ENCODE results near the gene MISP3.

MISP3 gene

DNA sequence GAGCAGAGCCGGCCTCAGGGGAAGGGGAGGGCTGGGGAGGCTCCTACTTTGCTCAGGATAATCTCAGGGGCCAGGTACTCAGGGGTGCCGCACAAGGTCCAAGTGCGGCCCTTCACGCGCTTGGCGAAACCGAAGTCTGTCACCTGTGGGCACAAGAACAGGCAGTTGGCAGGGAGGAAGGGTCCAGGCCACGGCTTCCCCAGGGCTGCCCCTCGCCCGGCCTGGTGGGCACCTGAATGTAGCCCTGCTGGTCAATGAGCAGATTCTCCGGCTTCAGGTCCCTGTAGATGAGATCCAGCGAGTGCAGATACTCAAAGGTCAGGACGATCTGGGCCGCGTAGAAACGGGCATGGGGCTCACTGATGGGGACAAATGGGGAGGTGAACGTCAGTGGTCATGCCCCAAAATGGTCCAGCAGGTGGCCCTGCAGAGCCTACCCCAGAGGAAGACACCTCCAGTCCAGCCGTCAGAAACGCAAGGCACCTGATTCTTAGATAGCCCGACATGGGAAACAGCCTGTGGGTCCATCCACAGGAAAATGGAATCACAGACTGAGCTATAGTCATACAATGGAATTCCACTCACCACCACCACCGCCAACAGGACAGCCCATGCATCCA, 25.1 kb downstream of the MISP3 start:
- H2BK5ac ChIP-seq (ENCODE audit: low read depth, low read length, poor library complexity): no peak overlapping the region
- no peaks in the 10 kb centered on the region for H3K27me3 ChIP-seq (ENCODE audit: insufficient read depth, low read length)
- H3K9me3 ChIP-seq (ENCODE audit: insufficient read depth, low read depth, low read length): peaks cover 7% of the 10 kb centered on the region
- H4K8ac ChIP-seq (ENCODE audit: low read depth, low read length): no peak overlapping the region
- no peak overlapping the region for H3K14ac ChIP-seq (ENCODE audit: low read length)
- H3K9ac ChIP-seq (ENCODE audit: low read length): no peak overlapping the region
- H2AK5ac ChIP-seq (ENCODE audit: low read length): no peak overlapping the region
- H3K4me3 ChIP-seq (ENCODE audit: low read depth, low read length): no peak overlapping the region
- no peak overlapping the region for H4K91ac ChIP-seq (ENCODE audit: low read depth, low read length)
- no peaks in the 10 kb centered on the region for H3K79me2 ChIP-seq (ENCODE audit: control insufficient read depth, insufficient read depth, low read length, poor library complexity)
- H4K12ac ChIP-seq (ENCODE audit: low read depth, low read length): no peak overlapping the region
- no peak overlapping the region for H2BK12ac ChIP-seq (ENCODE audit: low read length)
- H3K23ac ChIP-seq (ENCODE audit: low read length): no peak overlapping the region
- no peak overlapping the region for H2AFZ ChIP-seq (ENCODE audit: insufficient read depth, low read length, poor library complexity)
- H3K4me1 ChIP-seq (ENCODE audit: control insufficient read depth in 1 of 2, insufficient read depth in 2 of 2, low read length in 2 of 2): peaks cover 0 to 2% of the 10 kb centered on the region in 2 experiments
- WGBS (ENCODE audit: extremely low coverage, insufficient coverage, insufficient read length): no CpG with 5 or more reads among the region's 21 CpGs
- no peak overlapping the region for H3K27ac ChIP-seq (ENCODE audit: low read depth, low read length)
- H2BK120ac ChIP-seq (ENCODE audit: insufficient read depth, low read length, poor library complexity): no peak overlapping the region
- H3K4me2 ChIP-seq (ENCODE audit: low read length): no peak overlapping the region
- H3K79me1 ChIP-seq (ENCODE audit: low read length): no peaks in the 10 kb centered on the region
- peaks cover 32 to 33% of the 10 kb centered on the region in 2 experiments for H3K36me3 ChIP-seq (ENCODE audit: control insufficient read depth in 1 of 2, insufficient read depth in 2 of 2, low read length in 2 of 2)
- no peak for DNase-seq
- no peak overlapping the region for H3K4ac ChIP-seq (ENCODE audit: low read depth, low read length)
- H3K18ac ChIP-seq (ENCODE audit: low read length): no peak overlapping the region

DNA sequence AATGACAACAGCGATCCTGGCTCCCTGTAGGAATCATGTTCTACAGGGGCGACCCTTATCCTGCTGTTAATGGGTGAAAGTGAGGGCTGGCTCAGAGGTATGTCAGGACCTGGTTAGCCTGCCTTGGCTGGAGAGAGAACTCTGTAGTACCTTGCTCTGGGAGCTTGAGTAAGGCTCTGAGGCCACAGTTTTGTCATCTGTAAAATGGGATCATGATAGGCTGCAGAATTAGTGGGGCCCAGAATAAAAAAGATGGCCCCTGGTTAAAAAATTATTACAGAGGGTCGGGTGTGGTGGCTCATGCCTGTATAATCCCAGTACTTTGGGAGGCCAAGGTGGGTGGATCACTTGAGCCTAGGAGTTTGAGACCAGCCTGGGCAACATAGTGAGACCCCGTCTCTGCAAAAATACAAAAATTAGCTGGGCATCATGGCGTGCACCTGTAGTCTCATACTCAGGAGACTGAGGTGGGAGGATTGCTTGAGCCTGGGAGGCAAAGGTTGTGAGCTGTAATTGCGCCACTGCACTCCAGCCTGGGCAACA, 28.5 kb downstream of the MISP3 start:
- no peak overlapping the region for H4K91ac ChIP-seq (ENCODE audit: low read depth, low read length)
- H3K36me3 ChIP-seq (ENCODE audit: control insufficient read depth in 1 of 2, insufficient read depth in 2 of 2, low read length in 2 of 2): peaks cover 42 to 45% of the 10 kb centered on the region in 2 experiments
- peaks cover 2% of the 10 kb centered on the region for H3K9me3 ChIP-seq (ENCODE audit: insufficient read depth, low read depth, low read length)
- no peak overlapping the region for H3K4me3 ChIP-seq (ENCODE audit: low read depth, low read length)
- H3K79me1 ChIP-seq (ENCODE audit: low read length): no peaks in the 10 kb centered on the region
- peaks cover 0 to 2% of the 10 kb centered on the region in 2 experiments for H3K4me1 ChIP-seq (ENCODE audit: control insufficient read depth in 1 of 2, insufficient read depth in 2 of 2, low read length in 2 of 2)
- H2AFZ ChIP-seq (ENCODE audit: insufficient read depth, low read length, poor library complexity): no peak overlapping the region
- no peak overlapping the region for H2AK5ac ChIP-seq (ENCODE audit: low read length)
- H3K14ac ChIP-seq (ENCODE audit: low read length): no peak overlapping the region
- no peak overlapping the region for H3K4me2 ChIP-seq (ENCODE audit: low read length)
- WGBS (ENCODE audit: extremely low coverage, insufficient coverage, insufficient read length): no CpG with 5 or more reads among the region's 6 CpGs
- H3K27me3 ChIP-seq (ENCODE audit: insufficient read depth, low read length): no peaks in the 10 kb centered on the region
- H2BK5ac ChIP-seq (ENCODE audit: low read depth, low read length, poor library complexity): no peak overlapping the region
- H4K8ac ChIP-seq (ENCODE audit: low read depth, low read length): no peak overlapping the region
- no peak overlapping the region for H3K23ac ChIP-seq (ENCODE audit: low read length)
- H3K79me2 ChIP-seq (ENCODE audit: control insufficient read depth, insufficient read depth, low read length, poor library complexity): no peaks in the 10 kb centered on the region
- no peak overlapping the region for H3K9ac ChIP-seq (ENCODE audit: low read length)
- no peak overlapping the region for H2BK12ac ChIP-seq (ENCODE audit: low read length)
- H4K12ac ChIP-seq (ENCODE audit: low read depth, low read length): no peak overlapping the region
- H2BK120ac ChIP-seq (ENCODE audit: insufficient read depth, low read length, poor library complexity): no peak overlapping the region
- no peak overlapping the region for H3K4ac ChIP-seq (ENCODE audit: low read depth, low read length)
- H3K18ac ChIP-seq (ENCODE audit: low read length): no peak overlapping the region
- DNase-seq: no peak
- H3K27ac ChIP-seq (ENCODE audit: low read depth, low read length): no peak overlapping the region

DNA sequence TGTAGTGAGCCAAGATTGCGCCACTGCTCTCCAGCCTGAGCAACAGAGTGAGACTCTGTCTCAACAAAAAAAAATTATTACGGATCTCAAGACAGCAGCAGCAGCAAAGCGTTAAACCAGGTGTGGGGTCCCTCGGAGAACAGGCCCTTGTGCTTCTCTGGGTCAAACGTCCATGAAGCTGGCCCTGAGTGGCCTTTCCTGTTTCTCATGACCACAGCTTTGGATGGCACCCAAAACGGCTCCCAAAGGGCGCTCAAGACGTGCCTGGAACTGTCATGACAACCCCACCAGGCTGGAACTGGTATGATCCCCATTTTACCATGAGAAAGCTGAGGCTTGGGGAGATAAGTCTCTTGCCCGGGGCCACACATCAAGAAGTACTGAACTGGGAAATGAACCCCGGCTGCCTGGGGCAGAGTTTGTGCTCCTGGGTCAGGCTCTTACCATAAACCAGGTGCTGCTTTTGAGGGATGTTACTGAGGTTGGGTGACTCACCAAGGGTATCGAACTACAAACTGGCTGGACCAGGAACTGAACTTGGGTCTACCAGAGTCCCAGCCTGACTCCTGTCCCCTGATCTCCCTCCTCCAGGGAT, 29.6 kb downstream of the MISP3 start:
- H2AFZ ChIP-seq (ENCODE audit: insufficient read depth, low read length, poor library complexity): no peak overlapping the region
- no CpG with 5 or more reads among the region's 11 CpGs for WGBS (ENCODE audit: extremely low coverage, insufficient coverage, insufficient read length)

DNA sequence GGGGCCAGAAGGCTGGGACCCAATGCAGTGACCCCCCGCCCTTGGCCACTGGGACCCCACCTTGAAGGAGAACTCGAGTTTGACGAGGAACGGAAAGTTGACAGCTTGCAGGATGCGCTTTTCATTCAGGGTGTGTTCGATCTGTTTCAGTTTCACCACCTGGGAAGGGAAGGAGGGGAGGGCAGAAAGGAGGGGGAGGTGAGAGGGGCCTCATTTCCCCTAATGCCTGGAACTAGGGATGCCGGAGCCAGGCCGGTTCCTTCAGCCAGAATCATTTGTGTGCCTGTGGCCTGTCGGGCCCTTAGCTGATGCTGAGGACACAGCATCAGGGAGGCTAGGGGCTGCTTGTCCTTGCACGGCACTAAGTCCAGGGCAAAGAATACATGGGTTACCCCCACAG, 30.2 kb downstream of the MISP3 start:
- Histone ChIP-seq H2BK12ac (ENCODE audit: low read length) (no peak overlapping the region), H3K27ac (ENCODE audit: low read depth, low read length) (no peak overlapping the region), H2AFZ (ENCODE audit: insufficient read depth, low read length, poor library complexity) (no peak overlapping the region), H3K18ac (ENCODE audit: low read length) (no peak overlapping the region), H3K79me1 (ENCODE audit: low read length) (no peaks in the 10 kb centered on the region), H2BK5ac (ENCODE audit: low read depth, low read length, poor library complexity) (no peak overlapping the region), H3K4ac (ENCODE audit: low read depth, low read length) (no peak overlapping the region), H3K23ac (ENCODE audit: low read length) (no peak overlapping the region), H3K9ac (ENCODE audit: low read length) (no peak overlapping the region), H3K4me3 (ENCODE audit: low read depth, low read length) (no peak overlapping the region), H3K36me3 (ENCODE audit: control insufficient read depth in 1 of 2, insufficient read depth in 2 of 2, low read length in 2 of 2) (peaks cover 33 to 39% of the 10 kb centered on the region in 2 experiments), H3K4me1 (ENCODE audit: control insufficient read depth in 1 of 2, insufficient read depth in 2 of 2, low read length in 2 of 2) (peaks cover 0 to 2% of the 10 kb centered on the region in 2 experiments), H3K9me3 (ENCODE audit: insufficient read depth, low read depth, low read length) (peaks cover 2% of the 10 kb centered on the region), H2AK5ac (ENCODE audit: low read length) (no peak overlapping the region), H3K79me2 (ENCODE audit: control insufficient read depth, insufficient read depth, low read length, poor library complexity) (no peaks in the 10 kb centered on the region), H3K4me2 (ENCODE audit: low read length) (no peak overlapping the region), H3K27me3 (ENCODE audit: insufficient read depth, low read length) (no peaks in the 10 kb centered on the region), H4K91ac (ENCODE audit: low read depth, low read length) (no peak overlapping the region), H4K12ac (ENCODE audit: low read depth, low read length) (no peak overlapping the region), H4K8ac (ENCODE audit: low read depth, low read length) (no peak overlapping the region), H3K14ac (ENCODE audit: low read length) (no peak overlapping the region), H2BK120ac (ENCODE audit: insufficient read depth, low read length, poor library complexity) (no peak overlapping the region)
- no peak for DNase-seq
- no CpG with 5 or more reads among the region's 10 CpGs for WGBS (ENCODE audit: extremely low coverage, insufficient coverage, insufficient read length)

More for the DNA sequence above, 29.6 kb downstream of the MISP3 start:
- no peak for DNase-seq
- no peak overlapping the region for H3K9ac ChIP-seq (ENCODE audit: low read length)
- H2AK5ac ChIP-seq (ENCODE audit: low read length): no peak overlapping the region
- no peak overlapping the region for H2BK12ac ChIP-seq (ENCODE audit: low read length)
- H3K27ac ChIP-seq (ENCODE audit: low read depth, low read length): no peak overlapping the region
- H3K4me1 ChIP-seq (ENCODE audit: control insufficient read depth in 1 of 2, insufficient read depth in 2 of 2, low read length in 2 of 2): peaks cover 0 to 2% of the 10 kb centered on the region in 2 experiments
- peaks cover 39 to 42% of the 10 kb centered on the region in 2 experiments for H3K36me3 ChIP-seq (ENCODE audit: control insufficient read depth in 1 of 2, insufficient read depth in 2 of 2, low read length in 2 of 2)
- H4K91ac ChIP-seq (ENCODE audit: low read depth, low read length): no peak overlapping the region
- no peaks in the 10 kb centered on the region for H3K79me1 ChIP-seq (ENCODE audit: low read length)
- H3K4me2 ChIP-seq (ENCODE audit: low read length): no peak overlapping the region
- H3K4ac ChIP-seq (ENCODE audit: low read depth, low read length): no peak overlapping the region
- H2BK5ac ChIP-seq (ENCODE audit: low read depth, low read length, poor library complexity): no peak overlapping the region
- no peak overlapping the region for H4K12ac ChIP-seq (ENCODE audit: low read depth, low read length)
- H3K9me3 ChIP-seq (ENCODE audit: insufficient read depth, low read depth, low read length): peaks cover 2% of the 10 kb centered on the region
- no peak overlapping the region for H3K4me3 ChIP-seq (ENCODE audit: low read depth, low read length)
- no peaks in the 10 kb centered on the region for H3K79me2 ChIP-seq (ENCODE audit: control insufficient read depth, insufficient read depth, low read length, poor library complexity)
- H4K8ac ChIP-seq (ENCODE audit: low read depth, low read length): no peak overlapping the region
- no peaks in the 10 kb centered on the region for H3K27me3 ChIP-seq (ENCODE audit: insufficient read depth, low read length)
- no peak overlapping the region for H2BK120ac ChIP-seq (ENCODE audit: insufficient read depth, low read length, poor library complexity)
- H3K18ac ChIP-seq (ENCODE audit: low read length): no peak overlapping the region
- H3K14ac ChIP-seq (ENCODE audit: low read length): no peak overlapping the region
- no peak overlapping the region for H3K23ac ChIP-seq (ENCODE audit: low read length)

Measured in trophoblast cell (in vitro differentiated cells and primary cell).